KOPT-K1 (cell line): ENCODE data around the gene TNRC18.
"Not testable (repeated sequence)": the region's sequence is repeated elsewhere in the genome, so short reads cannot be mapped to it uniquely, and the experiment has no call there.

Experiments
- H3K27ac ChIP-seq: fragments of 200-600 bp; sonication (generic); 2 replicates; pipeline ENCODE4 v1.5.1; 2016; ENCODE audit warnings: antibody characterized with exemption, mild to moderate bottlenecking, low read depth, low read length; ENCODE audit not compliant: poor library complexity, severe bottlenecking
- H3K36me3 ChIP-seq: fragments of 200-600 bp; sonication (generic); 2 replicates; pipeline ENCODE4 v1.5.1; 2017; ENCODE audit warnings: antibody characterized with exemption, mild to moderate bottlenecking, low read length, moderate library complexity; ENCODE audit not compliant: insufficient read depth
- H3K9me3 ChIP-seq: fragments of 200-600 bp; sonication (generic); 2 replicates; pipeline ENCODE4 v1.5.1; 2017; ENCODE audit warnings: antibody characterized with exemption, low read length, mild to moderate bottlenecking; ENCODE audit not compliant: insufficient read depth, poor library complexity, severe bottlenecking

Gene TNRC18

DNA sequence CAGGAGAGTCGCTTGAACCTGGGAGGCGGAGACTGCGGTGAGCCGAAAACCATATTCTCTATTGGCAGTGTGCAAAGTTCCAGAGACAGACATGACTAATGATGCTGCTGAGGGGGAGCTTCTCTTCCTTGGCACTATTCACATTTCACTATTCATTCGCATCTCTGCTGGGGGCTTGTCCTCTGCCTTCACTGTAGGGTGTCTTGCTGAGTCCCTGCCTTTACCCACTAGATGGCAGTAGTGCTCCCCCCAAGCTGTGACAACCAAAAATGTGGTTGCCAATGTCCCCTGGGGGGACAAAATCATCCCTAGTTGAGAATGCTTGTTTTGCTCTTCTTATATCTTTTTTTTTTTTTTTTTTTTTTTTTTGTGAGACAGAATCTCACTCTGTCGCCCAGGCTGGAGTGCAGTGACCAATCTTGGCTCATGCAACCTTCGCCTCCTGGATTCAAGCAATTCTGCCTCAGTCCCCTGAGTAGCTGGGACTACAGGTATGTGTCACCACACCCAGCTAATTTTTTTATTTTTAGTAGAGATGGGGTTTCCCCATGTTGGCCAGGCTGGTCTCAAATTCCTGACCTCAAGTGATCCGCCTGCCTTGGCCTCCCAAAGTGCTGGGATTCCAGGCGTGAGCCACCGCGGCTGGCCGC, 57.5 kb downstream of the TNRC18 start:
- not testable (repeated sequence) for H3K9me3 ChIP-seq, H3K27ac ChIP-seq
- peaks cover 96% of the 10 kb centered on the region for H3K36me3 ChIP-seq

DNA sequence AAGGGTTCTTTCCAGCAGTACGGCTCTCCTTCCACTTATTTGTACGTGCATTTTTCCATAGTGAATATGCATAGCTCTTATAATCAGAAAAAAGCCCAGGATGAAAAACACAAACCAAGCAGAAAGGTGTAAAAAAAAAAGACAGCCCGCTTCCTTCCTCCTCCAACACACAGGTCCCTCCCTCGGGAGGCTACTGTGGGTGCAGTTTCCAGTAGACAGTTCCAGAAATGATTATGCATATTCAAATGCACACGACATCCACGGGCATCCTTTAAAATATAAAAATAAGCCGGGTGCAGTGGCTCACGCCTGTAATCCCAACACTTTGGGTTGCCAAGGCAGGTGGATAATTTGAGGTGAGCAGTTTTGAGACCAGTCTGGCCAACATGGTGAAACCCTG, 59.9 kb downstream of the TNRC18 start:
- Histone ChIP-seq H3K9me3 (no peaks in the 10 kb centered on the region), H3K27ac (no peak overlapping the region), H3K36me3 (peaks cover 96% of the 10 kb centered on the region)

DNA sequence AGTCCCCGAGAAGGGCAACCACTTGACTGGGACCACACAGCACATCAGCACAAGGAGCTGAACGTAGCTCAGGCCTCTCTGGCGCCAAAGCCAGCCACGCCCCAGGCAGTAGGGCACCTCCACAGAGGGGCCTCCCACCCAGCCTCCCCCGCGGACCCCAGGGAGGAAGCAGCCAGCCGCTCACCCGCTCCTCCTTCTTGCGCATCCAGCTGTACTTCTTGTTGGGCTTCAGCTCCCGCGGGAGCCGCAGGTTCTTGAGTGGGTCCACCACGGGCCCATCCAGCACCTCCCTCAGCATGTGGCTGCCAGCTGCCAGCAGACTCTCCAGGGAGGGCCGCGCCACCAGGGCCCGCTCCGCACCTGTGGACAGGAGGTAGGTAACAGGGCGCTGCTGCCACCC, 61.2 kb downstream of the TNRC18 start:
- H3K36me3 ChIP-seq = peaks cover 97% of the 10 kb centered on the region
- no peak overlapping the region for H3K27ac ChIP-seq
- no peaks in the 10 kb centered on the region for H3K9me3 ChIP-seq

DNA sequence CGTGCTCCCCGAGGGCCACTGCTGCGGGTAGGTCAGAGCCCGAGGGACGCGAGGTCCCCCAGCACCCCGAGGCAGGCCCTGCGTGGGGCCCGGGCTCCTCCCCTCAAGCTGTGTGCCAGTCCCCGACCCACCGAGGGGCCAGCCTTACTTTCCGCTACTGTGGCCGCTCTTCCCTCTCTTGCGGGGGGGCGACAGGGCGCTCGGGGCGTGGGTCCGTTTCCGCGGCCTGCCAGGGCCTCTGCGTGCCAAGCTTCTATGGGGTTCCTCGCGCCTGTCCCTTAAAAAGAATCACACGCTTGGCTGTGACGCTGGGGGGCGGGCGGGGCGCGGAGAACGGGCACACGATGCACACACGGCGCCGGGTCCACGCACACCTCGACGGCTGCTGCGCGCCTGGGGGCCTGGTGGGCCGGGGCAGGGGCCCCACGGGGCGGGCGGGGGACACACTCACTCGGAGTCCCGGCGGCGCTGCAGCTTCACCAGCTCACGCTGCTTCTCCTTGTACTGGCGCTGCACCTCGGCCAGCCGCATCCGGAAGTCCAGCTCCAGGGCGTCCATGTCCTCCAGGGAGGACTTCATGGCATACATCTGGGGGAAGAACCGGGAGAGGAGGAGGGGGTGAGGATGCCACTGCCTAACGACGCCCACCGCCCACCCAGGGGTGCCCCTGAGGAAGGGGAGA, 62.0 kb downstream of the TNRC18 start:
- Histone ChIP-seq H3K36me3 (peaks cover 97% of the 10 kb centered on the region), H3K9me3 (no peaks in the 10 kb centered on the region), H3K27ac (no peak overlapping the region)

DNA sequence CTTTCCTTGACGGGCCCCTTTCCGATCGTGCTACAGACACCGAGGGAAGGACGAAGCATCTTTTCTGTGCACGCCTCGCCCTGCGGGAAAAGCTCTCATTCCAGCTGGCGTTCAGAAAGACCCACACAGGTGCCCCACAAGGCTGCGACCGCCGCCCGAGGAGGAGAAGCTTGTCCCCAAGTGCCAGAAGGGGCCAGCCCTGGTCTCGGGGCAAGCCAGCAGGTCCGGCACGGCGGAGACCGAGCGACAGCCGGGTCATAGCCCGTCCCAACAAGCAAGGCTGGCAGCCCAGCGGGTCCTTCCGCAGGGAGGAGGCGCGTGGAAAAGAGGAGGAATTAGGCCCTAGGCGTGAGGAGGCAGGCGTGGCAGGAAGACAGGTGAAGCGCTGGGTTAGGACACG, 62.7 kb downstream of the TNRC18 start:
- Histone ChIP-seq H3K36me3 (peaks cover 99% of the 10 kb centered on the region), H3K9me3 (no peaks in the 10 kb centered on the region), H3K27ac (no peak overlapping the region)

DNA sequence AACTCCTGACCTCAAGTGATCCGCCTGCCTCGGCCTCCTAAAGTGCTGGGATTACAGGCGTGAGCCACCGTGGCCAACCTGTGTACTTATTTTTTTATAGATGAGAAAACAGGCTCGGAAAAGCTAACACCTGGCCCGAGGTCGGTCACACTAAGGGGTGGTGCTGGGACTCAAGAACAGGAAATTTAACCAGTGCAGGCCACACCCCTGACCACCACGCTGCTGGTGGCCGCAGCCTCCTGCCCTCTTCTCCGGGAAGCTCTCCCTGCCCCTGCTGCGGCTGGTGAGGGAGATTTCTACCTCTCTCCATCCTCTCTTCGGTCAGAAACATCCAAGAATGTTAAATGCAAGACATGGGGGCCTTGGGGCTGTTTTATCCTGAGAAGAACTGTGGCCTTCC, 63.2 kb downstream of the TNRC18 start:
- no peaks in the 10 kb centered on the region for H3K9me3 ChIP-seq
- no peak overlapping the region for H3K27ac ChIP-seq
- H3K36me3 ChIP-seq = peaks cover 99% of the 10 kb centered on the region

DNA sequence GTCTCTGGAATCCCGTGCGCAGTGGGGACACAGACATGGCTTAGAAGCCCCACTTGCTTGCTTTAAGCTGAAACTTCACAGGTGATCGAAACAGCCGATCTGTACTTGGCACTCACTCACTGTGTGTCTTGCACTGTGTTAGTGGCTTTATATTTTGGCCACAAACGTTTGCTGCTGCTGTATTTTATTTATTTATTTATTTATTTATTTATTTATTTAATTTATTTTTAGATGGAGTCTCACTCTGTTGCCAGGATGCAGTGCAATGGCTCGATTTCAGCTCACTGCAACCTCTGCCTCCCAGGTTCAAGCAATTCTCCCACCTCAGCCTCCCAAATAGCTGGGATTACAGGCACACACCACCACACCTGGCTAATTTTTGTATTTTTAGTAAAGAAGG, 63.6 kb downstream of the TNRC18 start:
- not testable (repeated sequence) for H3K9me3 ChIP-seq, H3K27ac ChIP-seq
- peaks cover 99% of the 10 kb centered on the region for H3K36me3 ChIP-seq

DNA sequence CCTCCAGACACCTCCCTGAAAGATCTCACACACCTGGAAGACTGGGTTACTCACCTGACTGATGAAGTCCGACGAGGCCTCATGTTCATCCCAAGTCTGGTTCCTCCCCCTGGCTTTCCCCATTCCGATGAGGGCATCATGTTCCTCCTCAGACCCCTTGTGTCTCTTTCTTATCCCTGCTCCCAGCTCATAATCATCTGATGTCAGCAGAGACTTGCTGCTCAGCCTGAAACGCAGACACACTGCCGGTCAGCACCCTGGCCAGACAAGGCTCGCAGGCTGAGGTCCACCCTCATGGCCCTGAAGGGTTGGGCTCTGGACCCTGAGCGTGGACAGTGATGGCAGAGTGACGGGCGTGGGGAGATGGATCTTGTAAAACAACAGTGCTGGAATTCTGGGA, 64.3 kb downstream of the TNRC18 start:
- H3K36me3 ChIP-seq = peaks cover 99% of the 10 kb centered on the region
- H3K9me3 ChIP-seq = no peaks in the 10 kb centered on the region
- H3K27ac ChIP-seq = no peak overlapping the region

DNA sequence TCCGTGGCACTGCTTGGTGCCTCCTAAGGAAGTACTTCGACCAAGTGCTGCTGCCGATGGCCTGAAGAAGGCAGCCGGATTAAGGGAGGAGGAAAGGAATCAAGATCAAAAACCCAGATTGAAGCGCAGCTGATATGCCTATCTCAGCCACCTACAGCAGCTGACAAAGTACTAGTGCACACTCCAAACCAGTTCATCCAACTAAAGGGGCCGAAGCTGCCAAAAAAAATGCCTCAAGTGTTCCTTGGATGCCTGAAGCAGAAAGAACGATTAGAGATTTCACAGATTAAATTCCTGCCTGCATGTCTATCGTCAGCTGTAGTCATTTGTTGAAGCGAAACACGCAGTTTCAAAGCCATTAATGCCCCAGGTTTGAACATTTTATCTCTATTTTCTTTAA, 65.7 kb downstream of the TNRC18 start:
- Histone ChIP-seq H3K9me3 (no peaks in the 10 kb centered on the region), H3K36me3 (peaks cover 99% of the 10 kb centered on the region), H3K27ac (no peak overlapping the region)

DNA sequence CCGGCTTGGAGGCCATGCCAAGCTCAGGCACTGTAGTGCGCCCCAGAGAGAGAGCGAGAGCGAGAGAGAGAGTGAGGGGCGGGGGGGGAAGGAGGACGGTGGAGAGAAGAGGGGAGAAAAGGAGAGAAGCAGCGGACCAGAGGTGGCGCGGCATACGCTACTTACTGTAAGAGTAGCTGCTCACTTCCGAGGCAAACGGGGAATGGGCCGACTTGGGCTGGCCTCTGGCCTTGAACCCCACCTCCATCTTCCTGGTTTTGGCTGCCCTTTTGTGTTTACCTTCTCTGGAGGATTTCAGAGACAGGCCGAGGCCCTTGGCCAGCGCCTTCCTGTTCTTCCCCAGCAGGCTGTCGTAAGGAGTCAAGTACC, 66.9 kb downstream of the TNRC18 start:
- peaks cover 99% of the 10 kb centered on the region for H3K36me3 ChIP-seq
- no peaks in the 10 kb centered on the region for H3K9me3 ChIP-seq
- H3K27ac ChIP-seq = no peak overlapping the region

DNA sequence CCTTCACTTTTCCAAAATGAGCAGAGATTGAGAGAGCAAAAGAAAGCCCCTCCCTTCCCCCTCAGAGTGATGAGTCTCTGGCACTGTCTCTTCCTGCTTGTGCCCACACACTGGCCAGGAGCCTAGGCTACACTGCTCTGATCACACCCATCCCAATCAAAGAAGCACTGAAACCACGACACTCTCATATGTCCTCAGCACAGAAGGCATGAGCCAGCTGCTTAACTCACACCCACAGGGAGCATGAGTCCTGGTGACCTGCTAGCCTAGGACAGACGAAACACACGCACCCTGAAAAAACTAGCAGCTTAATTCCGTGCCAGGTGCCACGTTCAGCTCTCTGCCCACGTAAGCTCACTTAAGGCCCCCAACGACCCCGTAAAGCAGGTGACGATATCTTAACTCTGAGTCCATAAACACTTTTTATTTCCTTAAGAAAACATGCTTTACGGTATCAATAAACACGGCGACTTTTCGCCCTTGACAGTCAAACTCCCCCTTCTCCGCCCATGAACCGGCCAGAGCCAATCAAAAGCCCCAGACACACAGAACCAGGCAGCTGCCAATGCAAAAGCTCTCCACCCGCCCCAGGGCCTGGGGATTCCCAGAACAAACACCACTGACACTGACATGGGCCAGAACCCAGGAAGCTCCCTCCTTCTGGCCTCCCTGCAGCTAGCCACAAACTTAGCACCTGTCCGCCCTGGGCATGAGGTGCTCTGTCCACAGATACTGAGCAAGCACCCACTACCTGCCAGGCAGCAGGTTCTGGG, 69.0 kb downstream of the TNRC18 start:
- Histone ChIP-seq H3K27ac (peak overlapping the region; percentile 0), H3K9me3 (no peaks in the 10 kb centered on the region), H3K36me3 (peaks cover 97% of the 10 kb centered on the region)

DNA sequence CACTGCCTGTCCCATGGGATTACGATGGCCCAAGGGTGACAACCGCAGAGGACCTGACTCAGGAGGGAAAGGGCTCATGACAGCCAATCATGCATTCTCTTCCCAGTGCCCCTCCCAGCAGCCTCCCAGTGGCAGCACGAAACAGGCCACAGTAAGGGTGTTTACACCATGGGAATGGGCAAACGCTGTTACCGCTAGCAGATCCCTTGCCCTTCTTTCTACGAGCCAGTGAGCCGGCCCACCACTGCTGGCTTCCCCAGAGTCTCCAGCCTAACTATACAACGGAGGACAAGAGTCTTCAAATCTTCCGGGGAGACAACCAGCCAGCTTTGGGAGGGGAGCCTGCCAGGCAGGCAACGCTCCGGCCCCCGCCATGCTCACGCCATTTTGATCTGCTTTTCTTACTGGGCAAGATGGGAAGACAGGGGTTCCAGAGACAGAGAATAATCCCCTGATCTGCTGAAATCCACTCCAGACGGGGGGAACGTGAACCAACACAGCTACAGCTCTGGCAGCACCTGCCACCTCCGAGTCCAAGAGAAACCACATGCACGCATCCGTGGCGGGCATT, 71.1 kb downstream of the TNRC18 start:
- Histone ChIP-seq H3K9me3 (no peaks in the 10 kb centered on the region), H3K27ac (no peak overlapping the region), H3K36me3 (peaks cover 94% of the 10 kb centered on the region)

DNA sequence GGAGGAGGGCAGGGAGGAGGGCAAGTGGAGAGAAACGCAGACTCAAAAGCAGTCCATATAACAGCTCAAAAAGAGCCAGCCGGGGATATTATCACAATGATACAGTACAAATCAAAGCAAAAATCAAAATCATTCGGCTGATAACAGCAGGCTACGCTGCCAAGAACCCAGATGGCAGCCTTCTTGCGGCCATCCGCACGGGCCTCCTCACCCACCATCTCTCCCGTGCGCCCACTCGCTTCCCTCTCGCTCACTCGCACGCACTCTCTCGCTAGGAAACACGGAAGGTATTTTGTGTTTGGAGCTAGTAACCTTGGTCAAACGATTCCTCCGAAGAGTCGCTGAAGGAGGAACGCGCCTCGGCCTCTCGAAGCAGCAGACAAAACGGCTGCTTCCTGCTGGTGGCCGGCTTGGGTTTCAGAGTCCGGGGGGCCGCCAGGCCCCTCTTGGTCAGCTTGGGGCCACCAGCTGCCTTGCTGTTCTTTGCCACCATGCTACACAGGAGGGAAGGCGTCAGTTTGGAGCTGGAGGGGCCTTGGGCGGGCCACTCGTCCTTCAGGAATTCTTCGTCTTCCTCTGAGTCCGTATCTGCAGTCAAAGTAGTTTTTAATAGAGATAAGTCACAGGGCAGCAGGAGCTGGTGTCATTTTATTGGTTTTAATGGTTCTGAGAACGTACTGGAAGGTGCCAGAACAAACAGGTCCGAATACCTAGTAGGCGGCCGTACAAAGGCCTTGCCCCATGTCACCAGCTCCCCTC, 71.9 kb downstream of the TNRC18 start:
- Histone ChIP-seq H3K36me3 (peaks cover 90% of the 10 kb centered on the region), H3K9me3 (no peaks in the 10 kb centered on the region), H3K27ac (no peak overlapping the region)

DNA sequence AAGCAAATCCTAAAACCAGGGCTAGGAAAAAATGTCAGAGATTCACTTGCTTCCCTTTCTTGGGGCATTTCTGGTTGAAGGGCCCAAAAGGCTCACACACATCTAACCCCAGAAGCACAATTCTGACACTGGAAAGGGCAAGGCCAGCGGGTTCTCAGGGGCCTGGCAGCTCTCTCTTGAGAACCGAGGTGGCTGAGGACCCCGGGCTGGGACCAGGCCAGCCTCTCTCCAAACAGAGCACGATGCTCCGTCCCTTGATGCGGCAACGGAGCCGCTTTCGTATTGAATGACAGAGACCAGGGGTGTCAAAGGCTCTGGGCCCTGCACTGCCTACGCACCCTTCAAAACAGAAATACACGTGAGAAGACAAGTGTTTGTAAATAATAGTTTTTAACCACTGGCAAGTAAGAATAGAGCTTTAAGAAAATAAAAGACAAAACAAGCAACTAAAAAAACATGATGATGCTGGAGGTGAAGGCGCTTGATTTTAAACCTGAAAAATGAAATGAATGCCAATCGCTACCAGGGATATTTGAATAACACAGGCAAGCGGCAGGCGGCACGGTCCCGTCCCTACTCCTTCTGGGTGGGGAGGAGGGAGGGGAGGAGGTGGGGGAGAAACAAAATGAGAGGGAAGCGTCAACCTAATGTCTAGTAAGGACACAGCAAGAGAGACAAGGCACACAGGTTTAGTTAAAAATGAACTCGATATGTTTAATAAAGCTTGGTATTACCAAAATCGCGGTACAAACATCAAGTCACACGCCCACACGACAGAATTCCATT, 72.8 kb downstream of the TNRC18 start:
- Histone ChIP-seq H3K36me3 (peaks cover 90% of the 10 kb centered on the region), H3K9me3 (peaks cover 4% of the 10 kb centered on the region), H3K27ac (no peak overlapping the region)
